Measurements from ENCODE around the gene NUCB1.
A peak's percentile ranks its signal among the peaks of the same experiment; 100 is the strongest.
"Not testable (repeated sequence)": the region's sequence is repeated elsewhere in the genome, so short reads cannot be mapped to it uniquely, and the experiment has no call there.

NUCB1 gene

GRCh38 chr19:48868114-48868886 lies 31.8 kb upstream of the NUCB1 start, which contains the start of gene PLEKHA4:
TSS of gene PLEKHA4 (minus strand) at chr19:48868617. CDS start at chr19:48867620, 997 bp downstream.
- peak within 1 kb of the TSS; percentile 37 for H3K4me3 ChIP-seq (ENCODE audit: low read depth, low read length)
- TF ChIP-seq CTCF (IDR thresholded peaks at IDR 0.05; ENCODE audit: low read depth, low read length), result no peak
- in situ Hi-C loops (cut with HindIII; ENCODE audit: low sequenced_read_pairs), result no loop called here
- DNase-seq (ENCODE audit: low read depth, low spot score), result peak; percentile 38

- no peak overlapping the region for H3K4me3 ChIP-seq (ENCODE audit: low read depth, low read length)
- no peak for TF ChIP-seq CTCF (IDR thresholded peaks at IDR 0.05; ENCODE audit: low read depth, low read length)
- DNase-seq (ENCODE audit: low read depth, low spot score), result no peak
- in situ Hi-C loops (cut with HindIII; ENCODE audit: low sequenced_read_pairs), result no loop called here
Observed at GRCh38 chr19:48870048-48870447, 30.1 kb upstream of the NUCB1 start.

GRCh38 chr19:48871471-48872181 lies 28.5 kb upstream of the NUCB1 start:
- DNase-seq (ENCODE audit: low read depth, low spot score); H3K4me3 ChIP-seq (ENCODE audit: low read depth, low read length); in situ Hi-C loops (cut with HindIII; ENCODE audit: low sequenced_read_pairs): not testable (repeated sequence)

- no peak for TF ChIP-seq CTCF (IDR thresholded peaks at IDR 0.05; ENCODE audit: low read depth, low read length)
- in situ Hi-C loops (cut with HindIII; ENCODE audit: low sequenced_read_pairs), result no loop called here
- DNase-seq (ENCODE audit: low read depth, low spot score), result peak; percentile 97
- H3K4me3 ChIP-seq (ENCODE audit: low read depth, low read length), result peak within 1 kb of the TSS; percentile 100
Observed at GRCh38 chr19:48872182-48872883, 27.8 kb upstream of the NUCB1 start, which contains the start of gene PPP1R15A. TSS of gene PPP1R15A (plus strand) at chr19:48872421. CDS start at chr19:48873234, 813 bp downstream.

GRCh38 chr19:48872884-48873475 lies 27.1 kb upstream of the NUCB1 start:
- peak overlapping the region; percentile 100 for H3K4me3 ChIP-seq (ENCODE audit: low read depth, low read length)
- no peak for TF ChIP-seq CTCF (IDR thresholded peaks at IDR 0.05; ENCODE audit: low read depth, low read length)
- peak; percentile 95 for DNase-seq (ENCODE audit: low read depth, low spot score)
- in situ Hi-C loops (cut with HindIII; ENCODE audit: low sequenced_read_pairs), result no loop called here

- TF ChIP-seq CTCF (IDR thresholded peaks at IDR 0.05; ENCODE audit: low read depth, low read length), result no peak
- H3K4me3 ChIP-seq (ENCODE audit: low read depth, low read length), result peak overlapping the region; percentile 100
- no peak for DNase-seq (ENCODE audit: low read depth, low spot score)
- in situ Hi-C loops (cut with HindIII; ENCODE audit: low sequenced_read_pairs), result no loop called here
Observed at GRCh38 chr19:48873476-48874302, 26.4 kb upstream of the NUCB1 start.

All from astrocyte of the spinal cord (primary cell).